RWPE2 (cell line): ENCODE measurements around the gene SPATA9.

Experiments used
- ATAC-seq: fragments of 200-7000 bp; cut with Tn5 transposase; 3 replicates; pipeline ENCODE4 v1.9.1; 2021; ENCODE audit warnings: low read depth
- DNase-seq: peaks from one replicate; pipeline ENCODE4 v3.0.0-alpha.2; 2020; ENCODE audit warnings: low spot score
- H3K27ac ChIP-seq: fragments of 450-650 bp; 2 replicates; pipeline ENCODE4 v1.5.1; 2017; ENCODE audit warnings: mild to moderate bottlenecking; ENCODE audit not compliant: poor library complexity, severe bottlenecking
- H3K27me3 ChIP-seq: fragments of 250-450 bp; sonication (Bioruptor Pico); 2 replicates; pipeline ENCODE4 v1.5.1; 2021; ENCODE audit warnings: mild to moderate bottlenecking, moderate library complexity; ENCODE audit not compliant: insufficient read depth, poor library complexity, severe bottlenecking
- H3K36me3 ChIP-seq: fragments of 250-450 bp; sonication (Bioruptor Pico); 2 replicates; pipeline ENCODE4 v1.5.1; 2020; ENCODE audit warnings: low read depth, mild to moderate bottlenecking, moderate library complexity
- H3K4me1 ChIP-seq: fragments of 250-450 bp; sonication (Bioruptor Pico); 2 replicates; pipeline ENCODE4 v1.5.1; 2021; ENCODE audit warnings: mild to moderate bottlenecking, moderate library complexity; ENCODE audit not compliant: insufficient read depth, poor library complexity, severe bottlenecking
- H3K4me3 ChIP-seq: fragments of 250-450 bp; sonication (Bioruptor Pico); 2 replicates; pipeline ENCODE4 v1.5.1; 2021; ENCODE audit warnings: mild to moderate bottlenecking, moderate library complexity; ENCODE audit not compliant: severe bottlenecking
- H3K9me3 ChIP-seq: fragments of 250-450 bp; sonication (Bioruptor Pico); 2 replicates; pipeline ENCODE4 v1.5.1; 2021; ENCODE audit warnings: mild to moderate bottlenecking, moderate library complexity; ENCODE audit not compliant: severe bottlenecking
- TF ChIP-seq, protein P1 (sequence below): fragments of 450-650 bp; IDR thresholded peaks from one replicate; pipeline ENCODE4 v1.5.1; 2017; ENCODE audit warnings: mild to moderate bottlenecking, moderate library complexity; ENCODE audit not compliant: poor library complexity, severe bottlenecking

SPATA9 gene

DNA sequence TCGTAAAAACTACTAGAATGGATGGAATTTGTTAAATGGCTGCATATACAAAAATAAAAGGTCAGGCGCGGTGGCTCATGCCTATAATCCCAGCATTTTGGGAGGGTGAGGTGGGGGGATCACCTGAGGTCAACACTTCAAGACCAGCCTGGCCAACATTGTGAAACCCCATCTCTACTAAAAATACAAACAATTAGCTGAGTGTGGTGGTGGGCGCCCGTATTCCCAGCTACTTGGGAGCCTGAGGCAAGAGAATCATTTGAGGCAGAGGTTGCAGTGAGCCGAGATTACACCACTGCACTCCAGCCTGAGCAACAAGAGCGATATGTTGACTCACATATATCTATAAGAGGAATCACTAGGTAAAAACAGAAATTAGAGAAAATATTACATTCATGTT is 72.2 kb downstream of the SPATA9 start:
- DNase-seq (no peak), ATAC-seq (no peak)
- TF ChIP-seq, protein P1, sequence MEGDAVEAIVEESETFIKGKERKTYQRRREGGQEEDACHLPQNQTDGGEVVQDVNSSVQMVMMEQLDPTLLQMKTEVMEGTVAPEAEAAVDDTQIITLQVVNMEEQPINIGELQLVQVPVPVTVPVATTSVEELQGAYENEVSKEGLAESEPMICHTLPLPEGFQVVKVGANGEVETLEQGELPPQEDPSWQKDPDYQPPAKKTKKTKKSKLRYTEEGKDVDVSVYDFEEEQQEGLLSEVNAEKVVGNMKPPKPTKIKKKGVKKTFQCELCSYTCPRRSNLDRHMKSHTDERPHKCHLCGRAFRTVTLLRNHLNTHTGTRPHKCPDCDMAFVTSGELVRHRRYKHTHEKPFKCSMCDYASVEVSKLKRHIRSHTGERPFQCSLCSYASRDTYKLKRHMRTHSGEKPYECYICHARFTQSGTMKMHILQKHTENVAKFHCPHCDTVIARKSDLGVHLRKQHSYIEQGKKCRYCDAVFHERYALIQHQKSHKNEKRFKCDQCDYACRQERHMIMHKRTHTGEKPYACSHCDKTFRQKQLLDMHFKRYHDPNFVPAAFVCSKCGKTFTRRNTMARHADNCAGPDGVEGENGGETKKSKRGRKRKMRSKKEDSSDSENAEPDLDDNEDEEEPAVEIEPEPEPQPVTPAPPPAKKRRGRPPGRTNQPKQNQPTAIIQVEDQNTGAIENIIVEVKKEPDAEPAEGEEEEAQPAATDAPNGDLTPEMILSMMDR = no peak
- H3K4me3 ChIP-seq = no peak overlapping the region
- H3K36me3 ChIP-seq = no peaks in the 10 kb centered on the region
- no peak overlapping the region for H3K27ac ChIP-seq
- peaks cover 4% of the 10 kb centered on the region for H3K9me3 ChIP-seq
- H3K4me1 ChIP-seq = no peaks in the 10 kb centered on the region
- no peaks in the 10 kb centered on the region for H3K27me3 ChIP-seq

DNA sequence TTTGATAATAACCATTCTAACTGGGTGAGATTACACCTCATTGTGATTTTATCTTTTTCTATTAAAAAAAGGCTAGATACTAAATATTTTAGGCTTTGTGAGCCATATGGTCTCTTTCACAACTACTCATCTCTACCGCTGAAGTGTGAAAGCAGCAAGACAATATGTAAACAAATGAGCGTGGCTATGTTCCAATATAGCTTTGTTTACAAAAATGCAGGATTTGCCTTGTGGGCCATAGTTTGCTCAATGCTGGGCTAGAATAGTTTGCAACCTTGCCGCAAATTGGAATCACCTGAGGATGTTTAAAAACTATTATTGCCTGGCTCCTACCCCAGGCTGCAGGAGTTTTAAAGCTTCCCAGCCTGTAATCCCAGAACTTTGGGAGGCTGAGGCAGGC is 73.1 kb downstream of the SPATA9 start:
- H3K27me3 ChIP-seq = no peaks in the 10 kb centered on the region
- ATAC-seq (no peak), DNase-seq (no peak)
- peaks cover 4% of the 10 kb centered on the region for H3K9me3 ChIP-seq
- H3K4me1 ChIP-seq = no peaks in the 10 kb centered on the region
- no peak overlapping the region for H3K4me3 ChIP-seq
- no peaks in the 10 kb centered on the region for H3K36me3 ChIP-seq
- no peak overlapping the region for H3K27ac ChIP-seq
- TF ChIP-seq, protein P1 = no peak
